ENCODE measurements around the gene GINS3.

DNA sequence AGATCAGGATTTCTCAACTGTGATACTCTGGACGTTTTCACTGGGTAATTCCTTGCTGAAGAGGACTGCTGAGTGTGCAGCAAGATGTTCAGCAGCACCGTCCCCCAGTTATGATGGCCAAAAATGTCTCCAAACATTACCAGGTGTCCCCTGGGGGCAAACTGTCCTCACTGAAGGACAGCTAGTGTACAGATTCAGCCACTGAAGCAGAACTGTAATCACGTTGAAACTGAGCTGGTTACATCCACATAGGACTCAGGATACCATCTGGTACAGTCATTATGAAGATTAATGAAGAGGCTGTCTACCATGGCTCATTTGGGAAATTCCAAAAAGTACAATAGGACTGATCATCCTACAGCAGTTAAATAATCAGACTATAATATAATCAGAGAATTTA lies 43.3 kb upstream of the GINS3 start:
- TF ChIP-seq, protein P1, sequence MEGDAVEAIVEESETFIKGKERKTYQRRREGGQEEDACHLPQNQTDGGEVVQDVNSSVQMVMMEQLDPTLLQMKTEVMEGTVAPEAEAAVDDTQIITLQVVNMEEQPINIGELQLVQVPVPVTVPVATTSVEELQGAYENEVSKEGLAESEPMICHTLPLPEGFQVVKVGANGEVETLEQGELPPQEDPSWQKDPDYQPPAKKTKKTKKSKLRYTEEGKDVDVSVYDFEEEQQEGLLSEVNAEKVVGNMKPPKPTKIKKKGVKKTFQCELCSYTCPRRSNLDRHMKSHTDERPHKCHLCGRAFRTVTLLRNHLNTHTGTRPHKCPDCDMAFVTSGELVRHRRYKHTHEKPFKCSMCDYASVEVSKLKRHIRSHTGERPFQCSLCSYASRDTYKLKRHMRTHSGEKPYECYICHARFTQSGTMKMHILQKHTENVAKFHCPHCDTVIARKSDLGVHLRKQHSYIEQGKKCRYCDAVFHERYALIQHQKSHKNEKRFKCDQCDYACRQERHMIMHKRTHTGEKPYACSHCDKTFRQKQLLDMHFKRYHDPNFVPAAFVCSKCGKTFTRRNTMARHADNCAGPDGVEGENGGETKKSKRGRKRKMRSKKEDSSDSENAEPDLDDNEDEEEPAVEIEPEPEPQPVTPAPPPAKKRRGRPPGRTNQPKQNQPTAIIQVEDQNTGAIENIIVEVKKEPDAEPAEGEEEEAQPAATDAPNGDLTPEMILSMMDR (conservative IDR thresholded peaks at IDR 0.05) = no peak
- no peak for TF ChIP-seq EZH2 (IDR thresholded peaks at IDR 0.05; ENCODE audit: low read depth)

Measured in PC-9 (cell line).